Activated B cell treated with CpG ODN at 0.5 μM for 24 hours (primary cell): Measurements from ENCODE around the gene LCE1C. TPM values are rescaled to one million over a fixed set of nuclear protein-coding genes. Genes with fewer than 3 reads are reported as not detected.

Experiments
- ATAC-seq: fragments of 200-7000 bp; cut with Tn5 transposase; one replicate; pipeline ENCODE4 v1.10.0; 2021; ENCODE audit warnings: low read depth, mild to moderate bottlenecking, moderate library complexity
- CTCF ChIA-PET: fragments of 350-600 bp; sonication (Branson Sonifier 250); formaldehyde crosslinking; loops from one replicate; lab custom pipeline; 2021; ENCODE audit warnings: antibody characterized with exemption; lab: Charles Lee
- POLR2A ChIA-PET: fragments of 350-600 bp; sonication (Branson Sonifier 250); formaldehyde crosslinking; loops from one replicate; lab custom pipeline; 2021; ENCODE audit warnings: antibody characterized with exemption; lab: Charles Lee
- DNase-seq: peaks from one replicate; pipeline ENCODE4 v3.0.0; 2022
- H3K27ac Mint-ChIP-seq: one replicate; pipeline ENCODE4 v1.8.0; 2020; ENCODE audit warnings: mixed read lengths
- H3K27me3 Mint-ChIP-seq: one replicate; pipeline ENCODE4 v1.8.0; 2021; ENCODE audit warnings: mixed read lengths
- H3K36me3 Mint-ChIP-seq: one replicate; pipeline ENCODE4 v1.8.0; 2021; ENCODE audit warnings: low read depth, mixed read lengths
- H3K4me1 Mint-ChIP-seq: one replicate; pipeline ENCODE4 v1.8.0; 2021; ENCODE audit warnings: mixed read lengths
- H3K4me3 Mint-ChIP-seq: one replicate; pipeline ENCODE4 v1.8.0; 2020; ENCODE audit warnings: mild to moderate bottlenecking, mixed read lengths
- H3K9me3 Mint-ChIP-seq: one replicate; pipeline ENCODE4 v1.8.0; 2020; ENCODE audit warnings: mixed read lengths
- intact Hi-C: fragments of 100-400 bp; cut with micrococcal nuclease; formaldehyde crosslinking; loops from one replicate; pipeline ENCODE4 v1.15.1; 2024
- total RNA-seq: library from RNA; stranded (reverse); gene quantifications from 2 replicates; pipeline ENCODE4 v1.2.3, GENCODE V29; 2022
- TF ChIP-seq, protein P1 (sequence below): fragments of 200-600 bp; IDR thresholded peaks from one replicate; pipeline ENCODE4 v1.8.0; 2022; ENCODE audit warnings: antibody characterized with exemption, mild to moderate bottlenecking

Gene LCE1C
- total RNA-seq, 1 donor from 2014 or later, result not detected

GRCh38 chr1:152756872-152757271 is 49.6 kb downstream of the LCE1C start:
- CTCF ChIA-PET, result no interaction called here
- intact Hi-C loops, result no loop called here

More at GRCh38 chr1:152756872-152757271, 49.6 kb downstream of the LCE1C start:
- H3K4me3 Mint-ChIP-seq, result no peak overlapping the region
- H3K27ac Mint-ChIP-seq, result no peak overlapping the region
- ATAC-seq (no peak), DNase-seq (no peak)
- POLR2A ChIA-PET, result no interaction called here
- TF ChIP-seq, protein P1, sequence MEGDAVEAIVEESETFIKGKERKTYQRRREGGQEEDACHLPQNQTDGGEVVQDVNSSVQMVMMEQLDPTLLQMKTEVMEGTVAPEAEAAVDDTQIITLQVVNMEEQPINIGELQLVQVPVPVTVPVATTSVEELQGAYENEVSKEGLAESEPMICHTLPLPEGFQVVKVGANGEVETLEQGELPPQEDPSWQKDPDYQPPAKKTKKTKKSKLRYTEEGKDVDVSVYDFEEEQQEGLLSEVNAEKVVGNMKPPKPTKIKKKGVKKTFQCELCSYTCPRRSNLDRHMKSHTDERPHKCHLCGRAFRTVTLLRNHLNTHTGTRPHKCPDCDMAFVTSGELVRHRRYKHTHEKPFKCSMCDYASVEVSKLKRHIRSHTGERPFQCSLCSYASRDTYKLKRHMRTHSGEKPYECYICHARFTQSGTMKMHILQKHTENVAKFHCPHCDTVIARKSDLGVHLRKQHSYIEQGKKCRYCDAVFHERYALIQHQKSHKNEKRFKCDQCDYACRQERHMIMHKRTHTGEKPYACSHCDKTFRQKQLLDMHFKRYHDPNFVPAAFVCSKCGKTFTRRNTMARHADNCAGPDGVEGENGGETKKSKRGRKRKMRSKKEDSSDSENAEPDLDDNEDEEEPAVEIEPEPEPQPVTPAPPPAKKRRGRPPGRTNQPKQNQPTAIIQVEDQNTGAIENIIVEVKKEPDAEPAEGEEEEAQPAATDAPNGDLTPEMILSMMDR, result no peak
- peaks cover 3% of the 10 kb centered on the region for H3K9me3 Mint-ChIP-seq
- H3K36me3 Mint-ChIP-seq, result no peaks in the 10 kb centered on the region
- H3K4me1 Mint-ChIP-seq, result no peaks in the 10 kb centered on the region
- H3K27me3 Mint-ChIP-seq, result peaks cover 19% of the 10 kb centered on the region

Other genes starting within 250 kb of the LCE1C start
- gene LCE3E, start 239.9 kb downstream of the LCE1C start, total RNA-seq, result not detected in 2 replicates
- gene LCE3D, start 226.1 kb downstream of the LCE1C start, total RNA-seq, result not detected in 2 replicates
- gene LCE3C, start 206.4 kb downstream of the LCE1C start, total RNA-seq, result not detected in 2 replicates
- not detected in 2 replicates for gene LCE3B, start 192.8 kb downstream of the LCE1C start, total RNA-seq
- gene LCE3A, start 183.5 kb downstream of the LCE1C start, total RNA-seq, result not detected in 2 replicates
- not detected in 2 replicates for gene LCE2D, start 143.3 kb downstream of the LCE1C start, total RNA-seq
- not detected in 2 replicates for gene LCE2C, start 131.4 kb downstream of the LCE1C start, total RNA-seq
- not detected in 2 replicates for gene LCE2B, start 120.5 kb downstream of the LCE1C start, total RNA-seq
- not detected in 2 replicates for gene LCE2A, start 108.3 kb downstream of the LCE1C start, total RNA-seq
- not detected in 2 replicates for gene LCE4A, start 98.5 kb downstream of the LCE1C start, total RNA-seq
- not detected in 2 replicates for gene KPRP, start 48.6 kb downstream of the LCE1C start, total RNA-seq
- not detected in 2 replicates for gene LCE1F, start 31.5 kb downstream of the LCE1C start, total RNA-seq
- gene LCE1E, start 20.4 kb downstream of the LCE1C start, total RNA-seq, result not detected in 2 replicates
- not detected in 2 replicates for gene LCE1D, start 9.9 kb downstream of the LCE1C start, total RNA-seq
- not detected in 2 replicates for gene LCE1B, start 5.3 kb upstream of the LCE1C start, total RNA-seq
- gene LCE1A, start 20.8 kb upstream of the LCE1C start, total RNA-seq, result not detected in 2 replicates
- not detected in 2 replicates for gene LCE6A, start 36.2 kb upstream of the LCE1C start, total RNA-seq
- not detected in 2 replicates for gene LCE7A, start 53.3 kb upstream of the LCE1C start, total RNA-seq
- gene SMCP, start 71.7 kb upstream of the LCE1C start, total RNA-seq, result not detected in 2 replicates
- not detected in 2 replicates for gene IVL, start 101.9 kb upstream of the LCE1C start, total RNA-seq
- not detected in 2 replicates for gene SPRR5, start 140.6 kb upstream of the LCE1C start, total RNA-seq
- gene SPRR4, start 164.0 kb upstream of the LCE1C start, total RNA-seq, result not detected in 2 replicates
- not detected in 2 replicates for gene SPRR1A, start 177.4 kb upstream of the LCE1C start, total RNA-seq
- not detected in 2 replicates for gene SPRR3, start 195.1 kb upstream of the LCE1C start, total RNA-seq
- not detected in 2 replicates for gene SPRR1B, start 224.6 kb upstream of the LCE1C start, total RNA-seq
- not detected in 2 replicates for gene SPRR2D, start 234.5 kb upstream of the LCE1C start, total RNA-seq